Lung (tissue), 12 donors: Measurements from ENCODE around the gene LBHD1. TPM values are rescaled to one million over a fixed set of nuclear protein-coding genes. Genes with fewer than 3 reads are reported as not detected.

Experiments used
- ATAC-seq: fragments of 200-7000 bp; cut with Tn5 transposase; one replicate; pipeline ENCODE4 v1.9.1; 2020; ENCODE audit warnings: moderate number of reproducible peaks; ENCODE audit not compliant: insufficient read depth, low FRiP score
- DNase-seq, 3 donors: peaks; one replicate each; pipeline ENCODE4 v3.0.0-alpha.2; 2013 to 2017
- H3K27ac ChIP-seq, 2 donors: one replicate each; pipeline ENCODE4 v1.5.1; 2013; ENCODE audit warnings: mild to moderate bottlenecking in 2 of 2, moderate library complexity in 2 of 2, control low read depth in 1 of 2, inconsistent platforms in 1 of 2, low read depth in 1 of 2, low read length in 1 of 2
- H3K27me3 ChIP-seq, 3 donors: one replicate each; pipeline ENCODE4 v1.5.1; 2013; ENCODE audit warnings: low read length in 2 of 3; ENCODE audit not compliant: control insufficient read depth in 3 of 3, insufficient read depth in 3 of 3
- H3K36me3 ChIP-seq, 4 donors: one replicate each; pipeline ENCODE4 v1.5.1; 2013; ENCODE audit warnings: low read length in 4 of 4, mild to moderate bottlenecking in 1 of 4, moderate library complexity in 1 of 4; ENCODE audit not compliant: control insufficient read depth in 4 of 4, insufficient read depth in 4 of 4
- H3K4me1 ChIP-seq, 5 donors: one replicate each; pipeline ENCODE4 v1.5.1; 2013; ENCODE audit warnings: low read length in 5 of 5, mild to moderate bottlenecking in 2 of 5, moderate library complexity in 1 of 5; ENCODE audit not compliant: control insufficient read depth in 5 of 5, insufficient read depth in 5 of 5
- H3K4me3 ChIP-seq: one replicate; pipeline ENCODE4 v1.5.1; 2013; ENCODE audit warnings: mild to moderate bottlenecking, control low read depth, moderate library complexity
- H3K9ac ChIP-seq, 2 donors: one replicate each; pipeline ENCODE4 v1.5.1; 2013; ENCODE audit warnings: low read length in 2 of 2, control low read depth in 1 of 2; ENCODE audit not compliant: insufficient read depth in 1 of 2
- H3K9me3 ChIP-seq, 4 donors: one replicate each; pipeline ENCODE4 v1.5.1; 2013; ENCODE audit warnings: low read length in 3 of 4, mild to moderate bottlenecking in 1 of 4, moderate library complexity in 1 of 4; ENCODE audit not compliant: control insufficient read depth in 4 of 4, insufficient read depth in 3 of 4
- CTCF ChIP-seq: IDR thresholded peaks from 2 replicates; pipeline ENCODE4 v1.5.1; 2012; ENCODE audit warnings: mild to moderate bottlenecking; ENCODE audit errors: control extremely low read depth, extremely low read depth
- WGBS, 2 donors: extraction: QIAGEN DNeasy Blood & Tissue Kit; methylation state at CpG; one replicate each; pipeline ENCODE4 v1.1.7; 2013; 5-methylcytosine and 5-hydroxymethylcytosine counted together
- polyA plus RNA-seq, 2 donors: library from polyadenylated mRNA; stranded (reverse); fragments of 200-250 nt; gene quantifications; one replicate each; pipeline ENCODE4 v1.2.1, GENCODE V29; 2013
- total RNA-seq, 2 donors: library from RNA; depleted of rRNA in 1 of 2; stranded (reverse); fragments of >200 nt in 1 of 2; gene quantifications; one replicate each; pipeline ENCODE4 v1.2.1, GENCODE V29; 2014 to 2021
- donor health status: control.
- donor health status: control.
- donor health status: Bipolar disorder and iron deficiency.
- donor health status: healthy.
- donor health status: DM: yes; HTN: yes; CAD: no.

The LBHD1 gene
- total and polyA plus RNA-seq, 4 donors, result 4.4 to 8.9 (median 5.1) TPM

GRCh38 chr11:62689421-62690183 is 17.5 kb upstream of the LBHD1 start, which contains the start of gene LRRN4CL:
Gene LRRN4CL (minus strand): TSS chr11:62689530. CDS start chr11:62688508, 1,022 bp downstream.
- Histone ChIP-seq H3K9me3 (peaks cover 0 to 2% (median 0%) of the 10 kb centered on the region in 4 donors), H3K9ac (no peak within 1 kb of the TSS), H3K27ac (no peak within 1 kb of the TSS), H3K27me3 (peaks cover 0 to 13% (median 9%) of the 10 kb centered on the region in 3 donors), H3K4me1 (peaks cover 0 to 4% (median 0%) of the 10 kb centered on the region in 5 donors), H3K36me3 (peaks cover 4 to 30% (median 26%) of the 10 kb centered on the region in 4 donors), H3K4me3 (no peak within 1 kb of the TSS)
- no peak for TF ChIP-seq CTCF
- 72 to 83% methylated on average over 11 of the region's 11 CpGs for WGBS, 2 donors
- ATAC-seq (peak; percentile 39), DNase-seq (peak in 1 of 3 donors; percentile 19)

GRCh38 chr11:62688491-62688890 is 16.4 kb upstream of the LBHD1 start:
- Histone ChIP-seq H3K9me3 (peaks cover 0 to 2% (median 0%) of the 10 kb centered on the region in 4 donors), H3K9ac (no peak overlapping the region), H3K4me1 (peaks cover 0 to 3% (median 0%) of the 10 kb centered on the region in 5 donors), H3K4me3 (no peak overlapping the region), H3K27ac (no peak overlapping the region), H3K27me3 (peaks cover 0 to 13% (median 9%) of the 10 kb centered on the region in 3 donors), H3K36me3 (peaks cover 4 to 30% (median 21%) of the 10 kb centered on the region in 4 donors)
- ATAC-seq, result no peak
- TF ChIP-seq CTCF, result no peak
- DNase-seq, result no peak
- 59 to 67% methylated on average over 1 of the region's 1 CpG for WGBS, 2 donors

- Histone ChIP-seq H3K4me3 (no peak overlapping the region), H3K27ac (no peak overlapping the region), H3K36me3 (peaks cover 4 to 25% (median 16%) of the 10 kb centered on the region in 4 donors), H3K4me1 (peaks cover 0 to 3% (median 0%) of the 10 kb centered on the region in 5 donors), H3K9ac (no peak overlapping the region), H3K9me3 (peaks cover 0 to 2% (median 0%) of the 10 kb centered on the region in 4 donors), H3K27me3 (peaks cover 0 to 13% (median 9%) of the 10 kb centered on the region in 3 donors)
- ATAC-seq, result peak; percentile 4
- 31 to 35% methylated on average over 71 to 74 of the region's 74 CpGs for WGBS, 2 donors
- TF ChIP-seq CTCF, result no peak
- peak in 1 of 3 donors; percentile 40 for DNase-seq
These were observed 15.7 kb upstream of the LBHD1 start for GRCh38 chr11:62687508-62688396.
